Measurements from ENCODE around the gene TFCP2L1.

TFCP2L1 gene

DNA sequence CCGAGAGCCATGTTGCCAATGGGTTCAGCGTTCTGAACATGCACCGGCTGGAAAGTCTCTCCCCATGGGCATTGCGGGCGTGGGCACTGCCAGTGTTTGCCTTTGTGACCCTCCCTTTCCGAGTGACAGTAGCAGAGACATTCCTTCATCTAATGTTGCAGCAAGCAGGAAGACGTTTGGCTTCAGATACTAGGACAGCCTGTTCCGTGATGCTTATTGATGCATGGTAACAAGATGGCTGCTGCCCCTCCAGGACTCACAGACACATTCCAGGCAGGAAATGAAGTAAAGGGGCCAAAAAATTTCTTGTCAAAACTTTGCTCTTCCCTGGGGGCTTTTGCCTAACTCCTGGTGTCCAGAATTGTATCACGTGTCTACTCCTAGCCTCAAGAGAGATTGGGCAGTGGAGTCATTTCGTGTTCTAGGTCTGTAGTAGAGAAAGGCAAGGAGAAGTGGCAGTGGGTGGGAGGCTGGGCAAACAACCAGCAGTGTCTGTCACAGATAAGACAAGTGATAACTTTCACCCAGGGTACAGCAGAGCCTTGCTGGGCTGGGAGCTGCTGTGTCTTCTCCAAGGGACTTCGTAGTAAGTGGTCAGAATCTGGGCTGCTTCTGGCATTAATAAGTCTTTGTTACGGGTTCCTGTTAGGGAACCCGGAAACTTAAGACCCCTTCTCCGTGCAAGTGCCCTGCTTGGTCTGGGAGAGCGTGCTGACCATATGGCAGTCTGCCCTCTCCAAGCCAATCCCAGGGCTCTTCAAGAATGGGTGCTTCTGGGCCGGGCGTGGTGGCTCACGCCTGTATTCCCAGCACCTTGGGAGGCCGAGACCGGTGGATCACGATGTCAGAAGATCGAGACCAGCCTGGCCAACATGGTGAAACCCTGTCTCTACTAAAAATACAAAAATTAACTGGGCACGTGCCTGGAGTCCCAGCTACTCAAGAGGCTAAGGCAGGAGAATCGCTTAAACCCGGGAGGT, 93.5 kb downstream of the TFCP2L1 start:
- DNase-seq, result no peak

DNA sequence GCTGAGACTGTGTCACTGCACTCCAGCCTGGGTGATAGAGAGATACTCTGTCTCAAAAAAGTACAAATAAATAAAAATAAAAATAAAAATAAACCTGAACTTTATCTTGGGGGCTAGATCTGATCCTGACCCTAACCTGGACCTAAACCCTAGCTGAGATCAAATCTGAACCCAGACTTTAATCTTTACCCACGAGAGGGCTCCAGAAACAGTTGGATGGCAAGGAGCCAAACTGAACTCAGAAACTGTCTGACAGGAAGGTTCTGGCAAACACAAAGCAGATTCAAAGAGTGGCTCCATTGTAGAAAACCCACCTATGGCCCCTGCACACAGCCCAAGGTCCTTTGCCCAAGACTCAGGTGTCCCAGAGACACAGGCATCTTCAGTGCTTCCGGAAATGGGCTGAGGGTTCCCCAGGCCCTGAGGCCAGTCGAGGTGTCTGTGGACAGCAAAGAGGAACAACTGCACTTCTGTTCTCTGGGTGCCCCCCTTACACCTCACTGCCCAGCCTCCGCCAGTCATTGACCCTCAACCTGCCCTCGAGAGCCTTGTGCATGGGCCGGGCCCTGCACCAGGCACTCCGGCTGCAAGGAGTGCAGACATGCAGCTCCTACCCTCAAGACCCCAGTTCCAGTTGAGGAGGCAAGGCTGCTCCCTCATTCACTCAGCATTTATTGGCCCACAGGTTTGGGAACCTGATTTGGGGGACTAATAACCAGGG, 95.2 kb downstream of the TFCP2L1 start:
- no peak for DNase-seq

DNA sequence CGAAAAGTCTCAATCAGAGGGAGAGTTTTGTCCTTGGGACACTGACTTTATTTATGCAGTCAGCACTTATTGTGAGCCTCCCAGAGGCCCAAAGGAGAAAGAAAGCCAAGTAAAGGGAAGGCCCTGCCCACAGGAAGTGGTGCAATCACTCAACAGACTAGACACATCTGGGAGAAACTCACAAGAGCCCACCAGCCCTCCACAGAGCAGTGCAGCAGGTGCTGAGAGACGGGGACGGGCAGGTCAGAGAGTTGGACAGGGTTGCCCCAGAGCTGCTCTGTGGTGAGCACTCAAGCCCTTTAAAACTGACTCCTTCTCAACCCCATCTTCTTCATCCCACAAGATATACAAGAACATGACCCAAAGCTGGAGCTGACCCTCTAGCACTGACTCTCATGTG, 96.0 kb downstream of the TFCP2L1 start:
- DNase-seq, result no peak

DNA sequence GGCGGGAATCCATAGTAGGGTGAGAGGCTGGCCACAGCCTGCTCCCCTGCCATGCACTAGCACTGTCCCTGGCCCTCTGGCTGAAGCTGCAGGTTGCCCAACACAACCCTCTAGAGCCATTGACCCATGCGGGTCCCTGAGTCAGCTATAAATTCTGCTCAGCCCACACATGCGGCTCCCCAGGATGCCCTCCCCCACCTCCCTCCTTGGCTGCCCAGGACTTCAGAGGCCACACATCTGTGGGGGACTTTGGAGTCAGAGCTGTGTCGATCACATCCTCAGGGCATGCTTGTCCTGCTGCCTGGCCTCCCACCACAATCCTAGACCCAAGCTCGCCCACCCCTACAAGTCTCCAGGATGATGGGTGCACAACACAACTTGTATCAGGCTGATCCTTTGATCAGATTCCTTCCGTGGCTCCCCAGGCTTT, 97.0 kb downstream of the TFCP2L1 start:
- DNase-seq, result no peak

DNA sequence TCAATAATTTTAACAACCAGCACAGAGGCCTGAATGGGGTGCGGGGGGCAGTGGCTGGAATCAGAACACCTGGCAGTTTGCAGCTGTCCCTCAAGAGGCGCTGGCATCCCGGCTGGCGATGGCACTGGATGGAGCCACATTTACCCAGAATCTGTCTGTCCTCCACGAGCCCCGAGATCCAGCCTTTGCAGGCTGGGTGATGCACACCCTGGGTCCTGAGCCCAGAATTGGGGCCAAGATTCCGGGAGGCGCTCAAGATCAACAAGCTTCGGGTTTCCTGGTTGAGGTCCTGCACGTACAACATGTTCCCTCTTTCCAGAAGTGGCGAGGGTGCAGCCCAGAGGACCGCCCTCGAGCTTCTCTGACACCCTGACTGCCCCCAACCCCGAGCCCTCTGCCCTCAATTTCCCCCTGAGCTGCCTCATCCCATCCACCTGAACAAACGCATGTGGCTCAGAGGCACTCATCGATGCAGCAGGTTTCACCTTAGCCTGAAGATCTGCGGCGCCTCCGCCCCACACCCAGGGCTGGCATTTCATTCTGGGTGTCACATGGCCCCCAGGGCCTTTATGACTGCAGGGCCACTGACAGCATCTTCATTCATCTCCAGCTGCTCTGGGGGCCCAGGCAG, 97.5 kb downstream of the TFCP2L1 start:
- no peak for DNase-seq

DNA sequence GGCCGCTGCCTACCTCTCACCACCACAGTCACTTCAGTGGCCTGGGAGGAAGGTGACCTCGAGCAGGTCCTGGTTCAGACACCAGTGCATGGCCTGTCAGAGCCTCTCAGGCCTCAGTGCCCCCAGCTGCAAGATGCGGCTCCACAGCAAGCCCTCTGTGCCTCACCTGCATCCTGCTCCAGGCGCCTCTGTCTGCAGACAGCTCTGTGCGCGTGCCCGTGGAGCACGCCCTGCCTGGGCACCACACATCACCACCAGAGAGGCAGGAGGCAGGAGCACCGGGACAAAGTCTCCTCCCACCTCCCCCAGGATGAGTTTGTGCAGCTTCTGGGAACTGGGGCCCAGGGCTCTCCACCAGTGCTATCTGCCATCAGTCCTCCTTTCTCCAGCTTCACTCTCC, 98.7 kb downstream of the TFCP2L1 start:
- no peak for DNase-seq

DNA sequence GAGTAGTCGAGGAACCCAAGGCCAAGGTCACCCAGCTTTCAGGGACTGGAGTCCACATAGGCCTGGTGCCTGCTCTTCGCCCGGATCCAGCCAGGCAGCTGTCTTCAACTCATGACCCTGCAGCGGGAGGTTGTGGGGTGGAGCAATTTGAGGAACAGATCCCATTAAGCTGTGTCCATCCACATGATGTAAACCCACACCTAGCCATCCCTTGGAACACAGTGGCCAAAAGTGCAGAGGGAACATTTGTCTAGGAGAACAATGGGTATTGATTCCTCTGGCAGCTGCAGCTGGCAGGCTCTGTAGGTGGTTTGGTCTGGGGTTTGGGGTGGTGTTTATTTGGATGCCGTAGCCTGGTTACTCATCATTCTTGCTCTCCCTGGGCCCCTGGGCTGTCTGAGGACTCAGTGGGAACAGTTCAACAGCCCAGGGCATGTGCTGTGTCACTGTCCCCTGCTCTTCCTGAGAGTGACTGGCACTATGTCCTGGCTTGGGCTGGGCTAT, 99.4 kb downstream of the TFCP2L1 start:
- DNase-seq, result no peak

DNA sequence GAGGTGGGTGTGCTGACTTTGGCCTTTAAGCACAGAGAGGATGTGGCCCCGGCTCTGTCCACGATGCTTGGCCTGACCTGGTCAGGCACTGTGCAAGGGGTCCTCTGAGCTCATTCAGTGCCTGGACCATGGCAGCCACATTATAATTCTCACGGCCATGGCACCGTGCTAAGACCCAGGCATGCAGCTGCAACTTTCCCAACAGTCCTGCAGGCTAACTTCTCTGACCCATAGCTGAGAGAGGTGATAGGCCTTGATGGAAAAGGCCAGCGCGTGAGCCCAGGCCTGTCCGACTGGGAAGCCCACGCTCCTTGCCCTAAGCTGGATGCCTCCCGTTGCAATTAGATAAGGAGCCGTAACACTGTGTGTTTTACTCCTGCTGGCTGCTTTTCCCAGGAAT, 99.9 kb downstream of the TFCP2L1 start:
- no peak for DNase-seq

DNA sequence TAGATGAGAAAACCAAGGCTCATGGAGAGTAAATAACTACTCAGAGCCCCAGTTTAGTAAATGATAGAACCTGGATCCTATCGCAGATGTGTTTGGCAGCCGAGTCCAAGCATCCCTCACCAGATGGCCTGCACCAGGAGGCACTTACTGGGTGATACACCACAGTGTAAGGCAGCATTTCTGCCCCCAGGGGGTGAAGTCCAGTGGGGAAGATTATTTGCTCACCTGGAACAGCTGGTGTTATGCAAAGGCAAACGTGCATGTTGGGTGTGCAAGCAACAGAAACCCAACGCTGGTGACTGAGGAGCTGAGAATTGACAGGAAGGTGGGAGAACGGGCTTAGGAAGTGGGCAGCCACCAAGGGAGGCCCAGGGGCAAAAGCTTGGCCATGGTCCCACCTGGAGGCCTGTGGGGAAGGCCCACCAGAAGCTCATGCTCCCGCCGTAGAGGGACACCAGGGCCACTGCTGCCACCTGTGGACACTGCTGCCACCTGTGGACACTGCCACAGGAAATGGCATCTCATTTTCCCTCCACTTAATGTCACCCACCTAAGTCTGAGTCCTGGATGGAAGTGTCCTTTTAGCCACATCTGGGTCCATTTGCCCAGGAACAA, 100.6 kb downstream of the TFCP2L1 start:
- DNase-seq, result no peak

DNA sequence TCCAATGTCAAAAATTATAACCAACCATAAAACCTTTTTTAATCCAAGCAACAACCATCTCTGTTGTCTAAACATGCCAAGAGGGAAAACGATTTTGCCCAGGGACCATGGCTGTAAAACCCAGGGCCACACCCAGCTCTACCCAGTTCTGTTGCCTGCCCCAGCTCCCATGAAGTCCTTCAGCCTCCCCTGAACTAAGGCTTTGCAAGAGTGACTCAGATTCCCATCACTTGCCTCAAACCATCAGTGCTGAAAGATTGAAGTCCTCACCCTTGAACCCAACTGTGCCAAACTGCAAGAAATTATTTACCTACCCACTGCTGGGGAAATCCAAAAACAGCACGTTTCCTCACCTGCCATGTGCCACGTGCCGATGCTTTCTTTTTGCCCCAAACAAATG, 102.5 kb downstream of the TFCP2L1 start:
- no peak for DNase-seq

DNA sequence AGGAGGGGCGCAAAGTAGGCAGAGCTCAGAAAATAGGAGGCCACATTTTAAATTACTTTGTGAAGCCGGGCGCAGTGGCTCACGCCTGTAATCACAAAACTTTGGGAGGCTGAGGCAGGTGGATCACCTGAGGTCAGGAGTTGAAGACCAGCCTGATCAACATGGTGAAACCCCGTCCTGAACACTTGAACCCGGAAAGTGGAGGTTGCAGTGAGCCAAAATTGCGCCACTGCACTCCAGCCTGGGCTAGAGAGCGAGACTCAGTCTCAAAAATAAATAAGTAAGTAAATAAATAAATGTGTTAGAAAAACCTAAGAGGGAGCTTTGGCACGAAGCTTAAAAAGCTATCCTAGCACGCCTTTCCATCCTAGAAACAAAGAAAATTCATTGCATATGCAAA, 105.5 kb downstream of the TFCP2L1 start:
- no peak for DNase-seq

DNA sequence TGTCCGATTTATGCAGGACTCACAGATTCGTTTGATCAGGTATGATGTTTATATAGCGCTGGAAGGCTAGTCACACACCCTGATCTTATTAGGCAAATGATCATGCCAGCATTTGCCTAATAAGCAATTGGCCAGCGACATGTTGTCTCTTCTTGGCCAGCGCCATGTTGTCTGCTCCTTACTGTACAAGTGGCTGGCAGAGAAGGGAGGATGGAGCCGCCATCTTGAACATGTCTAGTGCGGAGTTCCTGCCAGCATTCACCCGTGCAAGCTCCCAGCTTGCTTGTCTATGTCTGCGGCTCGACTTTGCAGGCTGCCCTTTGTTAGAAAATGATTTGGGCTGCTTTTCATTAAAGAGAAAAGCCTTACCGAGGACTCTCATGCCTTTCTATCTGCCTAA, 106.3 kb downstream of the TFCP2L1 start:
- DNase-seq, result no peak

DNA sequence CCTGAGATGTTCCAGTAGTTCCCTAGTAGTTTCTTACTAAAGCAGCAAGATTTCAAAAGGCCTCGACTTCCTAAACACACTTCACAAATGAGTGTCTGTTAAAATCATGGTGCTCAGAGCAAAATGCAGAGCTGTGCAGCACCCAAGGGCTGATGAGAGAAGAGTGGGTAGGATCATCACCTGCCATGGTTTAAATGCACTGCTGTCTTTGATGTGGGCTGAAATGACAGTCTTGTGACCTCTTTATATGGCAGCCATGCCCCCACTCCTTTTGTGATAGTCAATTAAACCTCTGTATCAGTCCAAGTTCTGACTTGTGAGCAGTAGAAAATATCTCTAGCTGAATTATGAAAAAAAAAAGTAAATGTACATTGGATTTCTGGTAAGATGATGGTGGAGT, 107.1 kb downstream of the TFCP2L1 start:
- DNase-seq, result no peak

DNA sequence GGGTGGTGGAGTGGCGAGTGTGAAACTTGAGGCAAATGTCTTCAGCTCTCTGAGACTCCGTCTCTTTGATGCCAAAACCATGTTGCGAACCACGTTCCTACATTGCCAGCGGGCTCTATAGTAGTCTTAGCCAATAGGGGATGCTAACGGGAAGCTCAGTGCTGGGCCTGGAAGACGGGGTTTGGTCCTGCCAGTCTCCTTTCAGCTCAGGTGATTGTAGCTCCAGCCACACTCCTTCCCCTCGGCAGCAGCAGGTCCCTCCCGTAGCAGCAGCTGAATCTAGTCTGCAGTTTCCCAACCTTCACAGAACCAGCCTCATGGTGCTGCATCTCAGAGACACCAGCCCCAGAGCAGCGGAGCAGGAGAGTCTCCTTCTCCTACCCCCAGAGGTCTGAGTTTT, 109.7 kb downstream of the TFCP2L1 start:
- no peak for DNase-seq

DNA sequence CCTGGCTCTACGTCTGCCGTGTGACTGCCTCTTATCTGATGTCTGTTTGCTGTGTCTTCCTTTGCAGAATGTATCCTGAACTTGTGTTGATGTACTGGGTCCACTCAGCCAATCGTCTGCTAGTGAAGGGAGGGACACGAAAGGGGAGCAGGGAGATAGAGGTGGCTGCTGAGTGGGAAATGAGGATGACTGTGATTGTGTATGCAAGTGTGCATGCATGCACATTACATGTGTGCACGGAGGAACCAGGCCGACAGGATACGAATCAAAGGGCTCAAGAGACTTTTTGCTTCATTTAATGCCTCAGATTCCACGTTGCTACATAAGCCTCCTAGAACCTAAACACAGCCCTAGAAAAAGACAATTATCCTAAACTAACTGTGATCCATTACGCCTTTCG, 111.2 kb downstream of the TFCP2L1 start:
- DNase-seq, result no peak

DNA sequence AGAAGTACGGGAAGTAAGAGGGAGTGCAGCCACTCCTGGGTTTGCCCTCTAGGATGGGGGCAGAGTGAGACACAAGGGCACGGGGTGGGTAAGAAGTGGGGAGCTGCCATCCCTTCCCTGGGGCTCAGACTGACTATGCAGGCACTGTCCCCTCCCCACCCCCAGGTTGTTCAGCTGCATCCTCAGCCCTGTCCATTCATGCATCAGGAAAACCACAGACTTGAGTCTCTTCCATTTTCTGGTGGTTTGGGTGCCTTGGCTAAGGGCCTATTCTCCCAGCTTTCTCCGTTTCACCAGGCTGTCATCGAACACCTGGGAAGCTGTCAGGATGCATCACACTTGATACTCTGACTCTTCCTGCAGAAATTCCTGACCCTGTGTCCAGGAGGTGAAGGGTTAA, 111.9 kb downstream of the TFCP2L1 start:
- DNase-seq, result no peak

DNA sequence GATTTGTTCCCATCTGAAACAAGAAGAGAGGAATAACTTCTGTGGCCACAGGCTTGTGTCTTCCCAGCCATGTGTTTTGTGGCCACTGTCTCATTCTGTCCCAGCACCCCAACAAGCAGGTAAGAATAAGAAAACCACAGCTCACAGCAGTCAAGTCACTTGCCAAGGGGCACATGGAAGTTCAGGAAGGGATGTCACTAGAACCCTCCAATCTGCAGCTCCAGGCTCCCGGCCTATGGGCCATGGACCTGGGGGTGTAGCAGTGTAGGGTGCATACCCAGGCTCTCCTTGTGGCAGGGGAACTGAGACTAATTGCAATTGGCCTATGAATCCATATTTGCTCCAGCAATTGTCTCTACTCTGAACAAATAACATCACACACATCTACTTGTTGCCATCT, 112.5 kb downstream of the TFCP2L1 start:
- no peak for DNase-seq

DNA sequence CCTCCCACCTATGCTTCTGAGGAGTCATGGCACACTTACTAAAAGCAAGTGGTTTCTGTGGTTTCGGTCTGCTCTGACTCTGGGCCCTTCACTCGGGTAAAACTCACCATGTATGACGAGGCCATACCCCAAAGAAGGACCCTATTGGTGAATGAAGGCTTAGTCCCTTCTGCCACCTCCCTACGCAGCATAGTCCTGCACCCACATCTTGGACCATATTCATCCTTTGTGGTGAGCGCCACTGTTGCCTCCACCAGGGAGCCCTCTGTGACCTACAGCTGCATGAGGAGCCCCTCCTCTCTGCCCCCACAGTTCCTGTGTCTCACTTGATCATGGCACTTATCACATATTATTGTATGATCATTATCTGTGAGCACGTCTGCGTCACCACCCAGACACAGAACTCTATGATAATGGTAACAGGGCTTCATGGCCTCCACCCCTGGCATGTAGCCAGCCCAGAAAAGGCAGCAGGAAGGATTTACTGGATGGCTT, 113.3 kb downstream of the TFCP2L1 start:
- DNase-seq, result no peak

DNA sequence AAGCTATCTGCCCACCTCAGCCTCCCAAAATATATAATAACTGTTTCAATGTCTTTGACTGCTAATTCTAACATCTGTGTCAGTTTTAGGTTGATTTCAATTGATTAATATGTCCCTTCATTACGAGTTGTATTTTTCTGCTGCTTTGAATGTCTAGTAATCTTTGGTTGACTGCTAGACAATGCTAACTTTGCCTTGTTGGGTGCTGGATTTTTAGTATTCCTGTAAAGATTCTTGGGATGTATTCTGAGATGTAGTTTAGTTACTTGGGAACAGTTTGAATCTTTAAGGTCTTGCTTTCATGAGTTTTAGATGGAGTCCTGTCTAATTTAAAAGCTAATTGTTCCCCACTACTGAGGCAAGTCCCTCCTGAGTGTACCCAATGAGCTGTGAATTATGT, 114.4 kb downstream of the TFCP2L1 start:
- DNase-seq, result no peak

DNA sequence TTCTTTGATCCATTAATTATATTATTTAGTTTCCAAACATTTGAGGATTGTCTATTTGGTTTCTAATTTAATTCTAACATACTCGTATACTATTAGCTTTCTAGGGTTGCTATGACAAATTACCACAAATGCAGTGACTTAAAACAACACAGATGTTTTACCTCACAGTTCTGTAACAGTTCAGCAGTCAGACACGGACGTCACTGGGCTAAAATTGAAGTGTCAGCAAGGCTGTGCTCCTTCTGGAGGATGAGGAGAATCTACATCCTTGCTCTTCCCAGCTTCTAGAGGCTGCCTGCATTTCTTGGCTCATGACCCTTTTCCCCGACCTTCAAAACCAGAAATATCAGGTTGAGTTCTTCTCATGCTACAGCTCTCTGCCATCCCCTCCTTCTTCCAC, 117.6 kb downstream of the TFCP2L1 start:
- DNase-seq, result no peak
